H1 (cell line): ENCODE measurements around the gene OVCA2. TPM values are rescaled to one million over a fixed set of nuclear protein-coding genes. Genes with fewer than 3 reads are reported as not detected.

ENCODE experiments used
- CTCF ChIA-PET: fragments of 300-600 bp; sonication (Branson Sonifier 250); formaldehyde crosslinking; loops from one replicate; lab custom pipeline; 2021; ENCODE audit not compliant: partially characterized antibody; lab: Charles Lee
- POLR2A ChIA-PET: fragments of 300-600 bp; sonication (Branson Sonifier 250); formaldehyde crosslinking; loops from one replicate; lab custom pipeline; 2021; ENCODE audit warnings: inconsistent platforms; ENCODE audit not compliant: partially characterized antibody; lab: Charles Lee
- DNase-seq, 2 experiments: peaks; one replicate each; pipeline versions ENCODE4 v3.0.0 to v3.0.0-alpha.2; 2010 to 2022; ENCODE audit warnings: low spot score in 2 of 2, low read depth in 1 of 2, mixed read lengths in 1 of 2
- FAIRE-seq: peaks from 2 replicates; lab custom pipeline; 2011; peaks lifted over from hg19 to GRCh38; lab: Jason Lieb, UNC
- H2AFZ ChIP-seq: 2 replicates; pipeline ENCODE4 v1.8.1; 2012; ENCODE audit warnings: low read length, inconsistent platforms
- H2AK5ac ChIP-seq: 2 replicates; pipeline ENCODE4 v1.6.1; 2013; ENCODE audit warnings: low read depth, low read length
- H2BK120ac ChIP-seq: replicated peaks from 2 replicates; pipeline ENCODE3; 2013; ENCODE audit warnings: low read depth, low read length, inconsistent platforms
- H2BK12ac ChIP-seq: 2 replicates; pipeline ENCODE4 v1.6.1; 2013; ENCODE audit warnings: low read depth, low read length
- H2BK15ac ChIP-seq: 2 replicates; pipeline ENCODE4 v1.6.1; 2013; ENCODE audit warnings: low read length
- H2BK20ac ChIP-seq: 2 replicates; pipeline ENCODE4 v1.6.1; 2013; ENCODE audit warnings: low read length
- H2BK5ac ChIP-seq: 2 replicates; pipeline ENCODE4 v1.6.1; 2013; ENCODE audit warnings: low read depth, low read length
- H3K14ac ChIP-seq: 2 replicates; pipeline ENCODE4 v1.6.1; 2013; ENCODE audit warnings: inconsistent platforms; ENCODE audit not compliant: insufficient read length
- H3K18ac ChIP-seq: 2 replicates; pipeline ENCODE4 v1.6.1; 2013; ENCODE audit warnings: low read length; ENCODE audit errors: extremely low read depth
- H3K23ac ChIP-seq: 2 replicates; pipeline ENCODE4 v1.6.1; 2013; ENCODE audit warnings: inconsistent platforms; ENCODE audit not compliant: insufficient read length
- H3K23me2 ChIP-seq: 2 replicates; pipeline ENCODE4 v1.6.1; 2013; ENCODE audit warnings: low read depth, low read length
- H3K27ac ChIP-seq: 2 replicates; pipeline ENCODE4 v1.6.1; 2011; ENCODE audit warnings: low read depth, low read length, inconsistent platforms
- H3K27me3 ChIP-seq, 4 experiments: replicated peaks in 1 of 4; 1 replicate in 1 of 4; 2 replicates in 3 of 4; pipeline versions ENCODE4 v1.6.1 to v1.8.1; 2011 to 2013; ENCODE audit warnings: low read length in 3 of 4, mild to moderate bottlenecking in 3 of 4, inconsistent platforms in 2 of 4, mixed read lengths in 2 of 4, moderate library complexity in 1 of 4; ENCODE audit not compliant: control insufficient read depth in 3 of 4, insufficient read depth in 3 of 4; ENCODE audit errors: extremely low read depth in 1 of 4
- H3K36me3 ChIP-seq, 4 experiments: 2 replicates each; pipeline versions ENCODE4 v1.6.1 to v1.8.1; 2011 to 2013; ENCODE audit warnings: mild to moderate bottlenecking in 4 of 4, low read length in 3 of 4, moderate library complexity in 2 of 4, control low read depth in 1 of 4, inconsistent platforms in 1 of 4; ENCODE audit not compliant: insufficient read depth in 4 of 4, control insufficient read depth in 2 of 4
- H3K4ac ChIP-seq: replicated peaks from 2 replicates; pipeline ENCODE3; 2013; ENCODE audit warnings: low read length, low read depth, mixed read lengths, inconsistent platforms; ENCODE audit not compliant: insufficient read length
- H3K4me1 ChIP-seq, 4 experiments: replicated peaks in 1 of 4; 1 replicate in 1 of 4; 2 replicates in 3 of 4; pipeline versions ENCODE4 v1.6.1 to v1.8.1; 2011 to 2013; ENCODE audit warnings: low read length in 3 of 4, inconsistent platforms in 2 of 4, mixed read lengths in 1 of 4; ENCODE audit not compliant: insufficient read depth in 4 of 4, control insufficient read depth in 3 of 4
- H3K4me2 ChIP-seq, 2 experiments: 2 replicates each; pipeline versions ENCODE4 v1.6.1 to v1.8.1; 2011 to 2013; ENCODE audit warnings: low read depth in 2 of 2, low read length in 2 of 2, control low read depth in 1 of 2, inconsistent platforms in 1 of 2, mild to moderate bottlenecking in 1 of 2; ENCODE audit not compliant: insufficient read depth in 1 of 2
- H3K4me3 ChIP-seq, 4 experiments: fragments of 200-600, 300-600 bp in 1 of 4; sonication (generic), shearing (Covaris generic), sonication (Bioruptor Twin) in 1 of 4; 2 replicates each; pipeline versions ENCODE4 v1.5.1 to v1.8.1; 2011 to 2016; ENCODE audit warnings: low read length in 4 of 4, low read depth in 3 of 4, control low read depth in 2 of 4, inconsistent platforms in 2 of 4, mild to moderate bottlenecking in 2 of 4, mixed read lengths in 1 of 4, moderate library complexity in 1 of 4; ENCODE audit not compliant: insufficient read depth in 2 of 4; ENCODE audit errors: extremely low read depth in 1 of 4
- H3K56ac ChIP-seq: replicated peaks from 2 replicates; pipeline ENCODE3; 2013; ENCODE audit warnings: low read depth, mild to moderate bottlenecking, mixed read lengths, low read length, inconsistent platforms; ENCODE audit not compliant: insufficient read length
- H3K79me1 ChIP-seq: 2 replicates; pipeline ENCODE4 v1.6.1; 2013; ENCODE audit warnings: low read depth, low read length, control low read depth
- H3K79me2 ChIP-seq, 2 experiments: 2 replicates each; pipeline versions ENCODE4 v1.6.1 to v1.8.1; 2012 to 2013; ENCODE audit warnings: low read length in 2 of 2, mild to moderate bottlenecking in 2 of 2, inconsistent platforms in 1 of 2; ENCODE audit not compliant: insufficient read depth in 2 of 2, control insufficient read depth in 1 of 2
- H3K9ac ChIP-seq, 4 experiments: replicated peaks in 1 of 4; 1 replicate in 1 of 4; 2 replicates in 3 of 4; pipeline versions ENCODE4 v1.6.1 to v1.8.1; 2011 to 2013; ENCODE audit warnings: low read depth in 3 of 4, low read length in 3 of 4, control low read depth in 2 of 4, mild to moderate bottlenecking in 2 of 4, moderate library complexity in 2 of 4, inconsistent platforms in 1 of 4; ENCODE audit errors: extremely low read depth in 1 of 4
- H3K9me3 ChIP-seq, 2 experiments: 2 replicates each; pipeline versions ENCODE4 v1.6.1 to v1.8.1; 2012 to 2013; ENCODE audit warnings: mild to moderate bottlenecking in 2 of 2, moderate library complexity in 2 of 2, control low read depth in 1 of 2, inconsistent platforms in 1 of 2, low read depth in 1 of 2, low read length in 1 of 2, mixed read lengths in 1 of 2; ENCODE audit not compliant: insufficient read depth in 2 of 2
- H4K20me1 ChIP-seq, 2 experiments: replicated peaks in 1 of 2; 2 replicates each; pipeline versions ENCODE3 to v1.8.1; 2011 to 2013; ENCODE audit warnings: inconsistent platforms in 2 of 2, low read length in 2 of 2, mild to moderate bottlenecking in 1 of 2; ENCODE audit not compliant: insufficient read depth in 2 of 2, control insufficient read depth in 1 of 2
- H4K5ac ChIP-seq: 2 replicates; pipeline ENCODE4 v1.6.1; 2013; ENCODE audit warnings: low read length, low read depth, mixed read lengths, inconsistent platforms; ENCODE audit not compliant: insufficient read length
- H4K8ac ChIP-seq: 2 replicates; pipeline ENCODE4 v1.8.0; 2013; ENCODE audit warnings: mild to moderate bottlenecking, moderate library complexity, low read length, inconsistent platforms; ENCODE audit not compliant: insufficient read depth; ENCODE audit errors: extremely low read depth
- H4K91ac ChIP-seq: replicated peaks from 2 replicates; pipeline ENCODE3; 2013; ENCODE audit warnings: low read length, mixed read lengths, inconsistent platforms; ENCODE audit not compliant: insufficient read length
- CEBPB ChIP-seq: IDR thresholded peaks from 2 replicates; pipeline ENCODE4 v1.6.1; 2012; ENCODE audit warnings: low read depth, low read length
- CHD1 ChIP-seq: IDR thresholded peaks from 2 replicates; pipeline ENCODE4 v1.6.1; 2012; ENCODE audit warnings: low read depth, low read length, improper control_type of control experiment
- CREB1 ChIP-seq: IDR thresholded peaks from 2 replicates; pipeline ENCODE4 v1.6.1; 2012; ENCODE audit warnings: inconsistent platforms
- HDAC6 ChIP-seq: IDR thresholded peaks from one replicate; pipeline ENCODE4 v1.7.1; 2012; ENCODE audit warnings: low read depth, mild to moderate bottlenecking, inconsistent platforms, low read length, moderate library complexity
- JUN ChIP-seq: IDR thresholded peaks from 2 replicates; pipeline ENCODE4 v1.6.1; 2011; ENCODE audit warnings: low read depth, mild to moderate bottlenecking, improper control_type of control experiment, low read length
- KDM5A ChIP-seq: fragments of 200-600 bp; IDR thresholded peaks from 2 replicates; pipeline ENCODE4 v1.7.1; 2012; ENCODE audit warnings: mild to moderate bottlenecking, low read length, inconsistent platforms, mixed read lengths
- MAFK ChIP-seq: IDR thresholded peaks from 2 replicates; pipeline ENCODE4 v1.6.1; 2012; ENCODE audit warnings: low read depth, mild to moderate bottlenecking, improper control_type of control experiment, low read length
- SAP30 ChIP-seq: fragments of 300-600 bp; sonication (generic); IDR thresholded peaks from 2 replicates; pipeline ENCODE4 v1.7.1; 2012; ENCODE audit warnings: low read length, moderate library complexity, mild to moderate bottlenecking, inconsistent platforms; ENCODE audit not compliant: insufficient read depth, insufficient replicate concordance
- SIN3A ChIP-seq, 2 experiments: IDR thresholded peaks in 1 of 2; conservative IDR thresholded peaks in 1 of 2; 2 replicates each; pipeline ENCODE4 v1.6.1; 2011 to 2012; ENCODE audit warnings: low read length in 2 of 2, improper control_type of control experiment in 1 of 2, low read depth in 1 of 2, mild to moderate bottlenecking in 1 of 2
- SUZ12 ChIP-seq: fragments of 200-600 bp; sonication (generic); IDR thresholded peaks from 2 replicates; pipeline ENCODE4 v1.6.1; 2012; ENCODE audit warnings: mild to moderate bottlenecking, inconsistent platforms, low read length, moderate library complexity, mixed read lengths
- TAF1 ChIP-seq: IDR thresholded peaks from 2 replicates; pipeline ENCODE4 v1.6.1; 2011; ENCODE audit warnings: mild to moderate bottlenecking, low read depth, low read length
- whole genome bisulfite sequencing, 2 experiments: shearing (Covaris generic) in 1 of 2; methylation state at CpG; one replicate each; pipeline versions ENCODE4 v1.1.6 to v1.1.7; 2013 to 2015; ENCODE audit warnings: low lambda C conversion rate in 2 of 2, mixed read lengths in 2 of 2, inconsistent platforms in 1 of 2, low coverage in 1 of 2, missing lambda C conversion rate in 1 of 2; ENCODE audit not compliant: insufficient replicate concordance in 2 of 2, insufficient coverage in 1 of 2, insufficient read length in 1 of 2; ENCODE audit errors: extremely low coverage in 1 of 2, missing lambda C conversion rate in 1 of 2; 5-methylcytosine and 5-hydroxymethylcytosine counted together
- polyA plus RNA-seq, 7 experiments: library from polyadenylated mRNA; depleted of rRNA in 3 of 7; stranded (reverse) in 5 of 7; unstranded in 2 of 7; fragments of >200 nt in 5 of 7; fragments of 200-250 nt in 2 of 7; gene quantifications; 1 replicate in 5 of 7; 2 replicates in 1 of 7; 4 replicates in 1 of 7; pipeline versions ENCODE4 v1.2.1 to v1.2.3, GENCODE V29; 2011 to 2013; ENCODE audit warnings: missing spikeins in 2 of 7, mixed read lengths in 2 of 7
- total RNA-seq: library from RNA; stranded (reverse); fragmentation: NEBNext Ultra II Directional; extraction: Animal tissue kit (Norgen Biotek cat#: 25700); gene quantifications from 2 replicates; pipeline ENCODE4 v1.2.1, GENCODE V29; 2021
- TF ChIP-seq, protein P1 (sequence below): IDR thresholded peaks from 2 replicates; pipeline ENCODE4 v1.6.1; 2012; ENCODE audit warnings: inconsistent platforms
- TF ChIP-seq, protein P2 (sequence below): IDR thresholded peaks from 2 replicates; pipeline ENCODE4 v1.6.1; 2012; ENCODE audit warnings: inconsistent platforms

OVCA2 gene
- total and polyA plus RNA-seq, 2 of the 8 experiments (the other 6 are each of a cell fraction or from before 2014, with no cell fraction given), result 15.3 to 37.0 TPM

DNA sequence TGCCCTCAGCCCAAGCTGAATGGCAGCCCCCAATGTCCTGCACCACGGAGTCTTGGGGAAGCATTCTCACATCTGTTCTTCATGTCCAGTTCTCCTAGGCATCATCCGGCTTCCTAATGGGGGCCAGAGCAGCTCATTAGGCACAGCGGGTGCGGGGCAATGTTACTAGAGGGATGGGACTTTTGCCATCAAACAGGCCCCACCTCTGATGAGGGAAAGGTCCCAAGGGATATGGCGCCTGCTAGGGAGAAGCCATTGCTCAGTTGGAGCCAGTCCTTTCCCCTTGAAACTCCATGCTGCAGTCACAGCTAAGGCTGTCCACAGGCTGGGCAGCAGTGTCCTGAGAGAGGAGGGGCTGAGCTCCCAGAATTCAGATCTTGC lies 13.6 kb upstream of the OVCA2 start:
- Histone ChIP-seq H3K23me2 (peaks cover 16% of the 10 kb centered on the region; the same call in 1 of the 2 replicates), H2BK20ac (no peak overlapping the region), H4K20me1 (peaks cover 0 to 8% of the 10 kb centered on the region in 2 experiments), H4K5ac (no peak overlapping the region), H2BK120ac (no peak overlapping the region), H3K14ac (no peak overlapping the region), H3K79me1 (no peaks in the 10 kb centered on the region), H2BK12ac (no peak overlapping the region), H4K91ac (no peak overlapping the region), H2BK15ac (no peak overlapping the region), H3K79me2 (no peaks in the 10 kb centered on the region), H3K9ac (no peak overlapping the region), H3K4ac (no peak overlapping the region), H3K56ac (no peak overlapping the region), H3K36me3 (peaks cover 0 to 6% (median 0%) of the 10 kb centered on the region in 4 experiments; a peak in 1 of 8 replicates), H3K27ac (no peak overlapping the region), H3K4me1 (peaks cover 4 to 19% (median 7%) of the 10 kb centered on the region in 4 experiments), H3K27me3 (peaks cover 62 to 66% (median 64%) of the 10 kb centered on the region in 4 experiments), H2AK5ac (no peak overlapping the region), H3K23ac (no peak overlapping the region), H2BK5ac (no peak overlapping the region), H3K9me3 (no peaks in the 10 kb centered on the region), H2AFZ (no peak overlapping the region), H4K8ac (no peak overlapping the region), H3K4me3 (no peak overlapping the region), H3K18ac (no peak overlapping the region), H3K4me2 (no peak overlapping the region)
- ChIA-PET POLR2A (interaction anchor here (0.7 to 1.2 kb wide), 4 partner anchors 10 to 17 kb away, joined by 3 to 4 read pairs (median 3); no protein-coding TSS in a partner anchor), CTCF (interaction anchor here (0.7 to 5.3 kb wide), 7 partner anchors 8 to 122 kb away, joined by 3 to 47 read pairs (median 4); partner anchors contain the start of gene HIC1)
- no peak for FAIRE-seq
- 86% methylated on average over 4 of the region's 5 CpGs; no CpG with 5 or more reads in 1 of the 2 experiments for WGBS, 2 experiments
- no peak for DNase-seq
- no peak for TF ChIP-seq TAF1
- TF ChIP-seq HDAC6, result no peak
- TF ChIP-seq CHD1, result no peak
- no peak for TF ChIP-seq SAP30
- TF ChIP-seq SUZ12, result no peak; the same call in 1 of the 2 replicates
- no peak for TF ChIP-seq MAFK
- TF ChIP-seq KDM5A, result no peak
- no peak for TF ChIP-seq CEBPB
- no peak for TF ChIP-seq CREB1
- TF ChIP-seq JUN, result no peak
- no peak for TF ChIP-seq SIN3A (conservative IDR thresholded peaks at IDR 0.05 in 1 of 2, IDR thresholded peaks at IDR 0.05 in 1 of 2; ENCODE audit: low read depth in 1 of 2, low read length in 2 of 2)
- TF ChIP-seq, protein P1, sequence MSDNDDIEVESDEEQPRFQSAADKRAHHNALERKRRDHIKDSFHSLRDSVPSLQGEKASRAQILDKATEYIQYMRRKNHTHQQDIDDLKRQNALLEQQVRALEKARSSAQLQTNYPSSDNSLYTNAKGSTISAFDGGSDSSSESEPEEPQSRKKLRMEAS, result no peak
- TF ChIP-seq, protein P2, sequence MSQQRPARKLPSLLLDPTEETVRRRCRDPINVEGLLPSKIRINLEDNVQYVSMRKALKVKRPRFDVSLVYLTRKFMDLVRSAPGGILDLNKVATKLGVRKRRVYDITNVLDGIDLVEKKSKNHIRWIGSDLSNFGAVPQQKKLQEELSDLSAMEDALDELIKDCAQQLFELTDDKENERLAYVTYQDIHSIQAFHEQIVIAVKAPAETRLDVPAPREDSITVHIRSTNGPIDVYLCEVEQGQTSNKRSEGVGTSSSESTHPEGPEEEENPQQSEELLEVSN, result no peak
